ENCODE results near the gene ROMO1. TPM values are rescaled to one million over a fixed set of nuclear protein-coding genes. Genes with fewer than 3 reads are reported as not detected.

The ROMO1 gene
- total and polyA plus RNA-seq, 10 of the 15 experiments (the other 5 are each of a cell fraction or from before 2014, with no cell fraction given) = 23.2 to 631 (median 352) TPM

GRCh38 chr20:35665949-35666288, 33.3 kb upstream of the ROMO1 start (continued):
- TF ChIP-seq NFXL1 (IDR thresholded peaks at IDR 0.05; ENCODE audit: borderline replicate concordance) = no peak

- BruUV-seq (replicated peaks) = no TSS peak
- Histone ChIP-seq H3K27me3 (replicated peaks in 1 of 2; ENCODE audit: control insufficient read depth in 2 of 2, insufficient read depth in 2 of 2, low read length in 1 of 2) (no peaks in the 10 kb centered on the region), H3K9ac (ENCODE audit: control insufficient read depth, insufficient read depth, low read length) (no peak overlapping the region), H3K4me2 (ENCODE audit: control insufficient read depth, insufficient read depth) (no peak overlapping the region), H2AFZ (ENCODE audit: control insufficient read depth, low read depth, low read length) (no peak overlapping the region), H3K4me1 (ENCODE audit: control insufficient read depth, insufficient read depth, low read length) (no peaks in the 10 kb centered on the region), H3K27ac (ENCODE audit: control insufficient read depth, insufficient read depth) (no peak overlapping the region), H3K9me3 (replicated peaks; ENCODE audit: control insufficient read depth, insufficient read depth, low read length) (no peaks in the 10 kb centered on the region), H3K36me3 (ENCODE audit: control insufficient read depth in 2 of 2, insufficient read depth in 2 of 2, low read length in 1 of 2) (peaks cover 0 to 10% of the 10 kb centered on the region in 2 experiments; a peak in 1 of 4 replicates), H3K4me3 (no peak overlapping the region), H4K20me1 (ENCODE audit: control insufficient read depth, insufficient read depth) (no peaks in the 10 kb centered on the region), H3K79me2 (ENCODE audit: control insufficient read depth, insufficient read depth, low read length) (peaks cover 8% of the 10 kb centered on the region)
- DNase-seq (ENCODE audit: low read depth, low spot score) (no peak), FAIRE-seq (no peak), ATAC-seq (no peak)
- ChIA-PET SMC1A (ENCODE audit: uncharacterized antibody, unreplicated experiment) (interaction anchor here (0.7 kb wide), 1 partner anchor 12 kb away, joined by 3 read pairs; no protein-coding TSS in a partner anchor), CTCF (interaction anchor here (1.0 kb wide), 1 partner anchor 51 kb away, joined by 3 read pairs; no protein-coding TSS in a partner anchor), POLR2A (no interaction called here), RAD21 (ENCODE audit: unreplicated experiment) (no interaction called here)
- intact Hi-C loops (cut with micrococcal nuclease; ENCODE audit: unreplicated experiment) (no loop called here), in situ Hi-C loops (cut with MboI) (no loop called here)
- 67% methylated on average over 5 of the region's 5 CpGs for WGBS (ENCODE audit: insufficient coverage, insufficient replicate concordance, low lambda C conversion rate, missing lambda C conversion rate)
- TF ChIP-seq TCF12 (IDR thresholded peaks at IDR 0.05; ENCODE audit: low read depth, low read length) = no peak
- no peak for TF ChIP-seq IRF5 (IDR thresholded peaks at IDR 0.05; ENCODE audit: borderline replicate concordance)
- no peak for TF ChIP-seq CBX5 (IDR thresholded peaks at IDR 0.05; ENCODE audit: low read depth)
- no peak for TF ChIP-seq CUX1 (IDR thresholded peaks at IDR 0.05; ENCODE audit: insufficient replicate concordance, low read depth, low read length)
- TF ChIP-seq ZNF384 (IDR thresholded peaks at IDR 0.05; ENCODE audit: borderline replicate concordance, low read depth, low read length) = no peak
- TF ChIP-seq ATF2 (IDR thresholded peaks at IDR 0.05; ENCODE audit: low read length) = no peak
These were observed 30.0 kb upstream of the ROMO1 start for GRCh38 chr20:35669221-35669620.

Data from GM12878 (cell line).